Lung (tissue), 12 donors: ENCODE measurements around the gene CCNL2. TPM values are rescaled to one million over a fixed set of nuclear protein-coding genes. Genes with fewer than 3 reads are reported as not detected.

Experiments
- ATAC-seq: fragments of 200-7000 bp; cut with Tn5 transposase; one replicate; pipeline ENCODE4 v1.9.1; 2020; ENCODE audit warnings: moderate number of reproducible peaks; ENCODE audit not compliant: insufficient read depth, low FRiP score
- DNase-seq, 3 donors: peaks; one replicate each; pipeline ENCODE4 v3.0.0-alpha.2; 2013 to 2017
- H3K27ac ChIP-seq, 2 donors: one replicate each; pipeline ENCODE4 v1.5.1; 2013; ENCODE audit warnings: mild to moderate bottlenecking in 2 of 2, moderate library complexity in 2 of 2, control low read depth in 1 of 2, inconsistent platforms in 1 of 2, low read depth in 1 of 2, low read length in 1 of 2
- H3K27me3 ChIP-seq, 3 donors: one replicate each; pipeline ENCODE4 v1.5.1; 2013; ENCODE audit warnings: low read length in 2 of 3; ENCODE audit not compliant: control insufficient read depth in 3 of 3, insufficient read depth in 3 of 3
- H3K36me3 ChIP-seq, 4 donors: one replicate each; pipeline ENCODE4 v1.5.1; 2013; ENCODE audit warnings: low read length in 4 of 4, mild to moderate bottlenecking in 1 of 4, moderate library complexity in 1 of 4; ENCODE audit not compliant: control insufficient read depth in 4 of 4, insufficient read depth in 4 of 4
- H3K4me1 ChIP-seq, 5 donors: one replicate each; pipeline ENCODE4 v1.5.1; 2013; ENCODE audit warnings: low read length in 5 of 5, mild to moderate bottlenecking in 2 of 5, moderate library complexity in 1 of 5; ENCODE audit not compliant: control insufficient read depth in 5 of 5, insufficient read depth in 5 of 5
- H3K4me3 ChIP-seq: one replicate; pipeline ENCODE4 v1.5.1; 2013; ENCODE audit warnings: mild to moderate bottlenecking, control low read depth, moderate library complexity
- H3K9ac ChIP-seq, 2 donors: one replicate each; pipeline ENCODE4 v1.5.1; 2013; ENCODE audit warnings: low read length in 2 of 2, control low read depth in 1 of 2; ENCODE audit not compliant: insufficient read depth in 1 of 2
- H3K9me3 ChIP-seq, 4 donors: one replicate each; pipeline ENCODE4 v1.5.1; 2013; ENCODE audit warnings: low read length in 3 of 4, mild to moderate bottlenecking in 1 of 4, moderate library complexity in 1 of 4; ENCODE audit not compliant: control insufficient read depth in 4 of 4, insufficient read depth in 3 of 4
- WGBS, 2 donors: extraction: QIAGEN DNeasy Blood & Tissue Kit; methylation state at CpG; one replicate each; pipeline ENCODE4 v1.1.7; 2013; 5-methylcytosine and 5-hydroxymethylcytosine counted together
- polyA plus RNA-seq, 2 donors: library from polyadenylated mRNA; stranded (reverse); fragments of 200-250 nt; gene quantifications; one replicate each; pipeline ENCODE4 v1.2.1, GENCODE V29; 2013
- total RNA-seq, 2 donors: library from RNA; depleted of rRNA in 1 of 2; stranded (reverse); fragments of >200 nt in 1 of 2; gene quantifications; one replicate each; pipeline ENCODE4 v1.2.1, GENCODE V29; 2014 to 2021
- TF ChIP-seq, protein P1 (sequence below): IDR thresholded peaks from 2 replicates; pipeline ENCODE4 v1.5.1; 2012; ENCODE audit warnings: mild to moderate bottlenecking; ENCODE audit errors: control extremely low read depth, extremely low read depth
- donor health status: control.
- donor health status: control.
- donor health status: Bipolar disorder and iron deficiency.
- donor health status: healthy.
- donor health status: DM: yes; HTN: yes; CAD: no.

CCNL2 gene
- total and polyA plus RNA-seq, 4 donors, result 97.9 to 385 (median 193) TPM

DNA sequence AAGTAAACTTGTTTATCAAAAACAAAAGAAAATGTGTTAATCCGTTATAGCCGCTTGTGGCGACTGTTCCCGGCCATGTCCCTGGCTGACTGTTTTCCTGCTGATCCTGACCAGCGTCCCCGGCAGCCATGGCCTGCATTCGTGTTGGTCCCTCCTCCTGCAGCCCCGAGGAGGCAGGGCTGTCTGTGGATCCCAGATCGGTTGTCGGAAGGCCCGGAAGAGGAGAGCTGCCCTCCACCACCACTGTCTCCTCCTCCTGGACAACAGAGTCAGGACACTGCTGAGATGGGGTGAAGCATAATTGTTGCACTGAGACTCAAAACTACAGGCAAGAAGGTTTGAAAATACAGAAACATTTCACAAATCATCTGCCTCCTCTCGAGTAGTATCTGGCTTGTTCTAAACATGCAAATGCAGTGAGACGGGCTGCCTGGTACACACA lies 37.1 kb downstream of the CCNL2 start:
- TF ChIP-seq, protein P1, sequence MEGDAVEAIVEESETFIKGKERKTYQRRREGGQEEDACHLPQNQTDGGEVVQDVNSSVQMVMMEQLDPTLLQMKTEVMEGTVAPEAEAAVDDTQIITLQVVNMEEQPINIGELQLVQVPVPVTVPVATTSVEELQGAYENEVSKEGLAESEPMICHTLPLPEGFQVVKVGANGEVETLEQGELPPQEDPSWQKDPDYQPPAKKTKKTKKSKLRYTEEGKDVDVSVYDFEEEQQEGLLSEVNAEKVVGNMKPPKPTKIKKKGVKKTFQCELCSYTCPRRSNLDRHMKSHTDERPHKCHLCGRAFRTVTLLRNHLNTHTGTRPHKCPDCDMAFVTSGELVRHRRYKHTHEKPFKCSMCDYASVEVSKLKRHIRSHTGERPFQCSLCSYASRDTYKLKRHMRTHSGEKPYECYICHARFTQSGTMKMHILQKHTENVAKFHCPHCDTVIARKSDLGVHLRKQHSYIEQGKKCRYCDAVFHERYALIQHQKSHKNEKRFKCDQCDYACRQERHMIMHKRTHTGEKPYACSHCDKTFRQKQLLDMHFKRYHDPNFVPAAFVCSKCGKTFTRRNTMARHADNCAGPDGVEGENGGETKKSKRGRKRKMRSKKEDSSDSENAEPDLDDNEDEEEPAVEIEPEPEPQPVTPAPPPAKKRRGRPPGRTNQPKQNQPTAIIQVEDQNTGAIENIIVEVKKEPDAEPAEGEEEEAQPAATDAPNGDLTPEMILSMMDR, result no peak
- DNase-seq (peak; percentile 80 to 85 (median 81)), ATAC-seq (no peak)
- peak overlapping the region in 1 of 2 donors; percentile 19 for H3K9ac ChIP-seq
- WGBS, 2 donors, result 26 to 28% methylated on average over 13 of the region's 13 CpGs
- H3K36me3 ChIP-seq, result no peaks in the 10 kb centered on the region
- H3K9me3 ChIP-seq, result peaks cover 0 to 3% (median 0%) of the 10 kb centered on the region in 4 donors
- no peak overlapping the region for H3K4me3 ChIP-seq
- peak overlapping the region in 1 of 2 donors; percentile 61 for H3K27ac ChIP-seq
- peaks cover 0 to 36% (median 11%) of the 10 kb centered on the region in 5 donors for H3K4me1 ChIP-seq
- H3K27me3 ChIP-seq, result peaks cover 0 to 4% (median 0%) of the 10 kb centered on the region in 3 donors

DNA sequence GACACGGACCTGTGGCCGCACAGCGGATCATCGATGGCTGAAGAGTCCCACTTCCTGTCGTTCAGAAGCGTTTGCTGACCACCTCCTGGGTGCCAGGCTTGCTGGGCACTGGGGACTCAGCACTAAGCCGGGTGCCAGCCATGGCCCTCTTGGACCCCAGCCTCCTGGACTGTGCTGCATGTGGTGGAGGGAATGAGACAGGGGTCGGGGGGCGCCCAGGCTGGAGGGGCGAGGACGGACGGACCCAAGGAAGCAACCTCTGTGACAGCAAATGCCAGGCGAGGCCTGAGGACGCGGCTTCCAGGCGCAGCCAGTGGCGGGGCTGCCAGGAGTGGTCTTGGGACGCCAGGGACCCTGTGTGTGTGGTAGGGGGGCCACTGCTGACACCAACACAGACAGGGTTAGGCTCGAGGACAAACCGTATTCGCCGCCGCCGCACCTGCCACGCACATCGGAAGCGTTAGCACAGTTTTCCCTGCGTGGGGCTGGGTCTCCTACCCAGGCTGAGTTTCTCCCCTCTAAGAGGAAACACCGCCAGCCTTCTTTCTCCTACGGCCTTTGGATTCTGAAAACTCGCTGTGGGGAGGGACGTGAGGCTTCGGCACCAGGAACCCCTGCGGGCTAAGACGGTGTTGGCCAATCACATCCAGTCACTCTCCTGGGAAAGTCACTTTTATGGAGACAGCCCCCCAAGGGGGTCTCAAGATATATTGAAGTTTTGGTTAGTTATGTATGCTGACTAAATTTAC lies 37.7 kb downstream of the CCNL2 start:
- peaks cover 0 to 3% (median 0%) of the 10 kb centered on the region in 4 donors for H3K9me3 ChIP-seq
- no peak for DNase-seq
- peak overlapping the region in 1 of 2 donors; percentile 44 for H3K27ac ChIP-seq
- no peak overlapping the region for H3K4me3 ChIP-seq
- H3K9ac ChIP-seq, result peak overlapping the region in 1 of 2 donors; percentile 19
- H3K36me3 ChIP-seq, result no peaks in the 10 kb centered on the region
- H3K27me3 ChIP-seq, result peaks cover 0 to 4% (median 0%) of the 10 kb centered on the region in 3 donors
- no peak for ATAC-seq
- peaks cover 0 to 39% (median 11%) of the 10 kb centered on the region in 5 donors for H3K4me1 ChIP-seq
- WGBS, 2 donors, result 68 to 72% methylated on average over 35 of the region's 35 CpGs
- TF ChIP-seq, protein P1, result no peak

DNA sequence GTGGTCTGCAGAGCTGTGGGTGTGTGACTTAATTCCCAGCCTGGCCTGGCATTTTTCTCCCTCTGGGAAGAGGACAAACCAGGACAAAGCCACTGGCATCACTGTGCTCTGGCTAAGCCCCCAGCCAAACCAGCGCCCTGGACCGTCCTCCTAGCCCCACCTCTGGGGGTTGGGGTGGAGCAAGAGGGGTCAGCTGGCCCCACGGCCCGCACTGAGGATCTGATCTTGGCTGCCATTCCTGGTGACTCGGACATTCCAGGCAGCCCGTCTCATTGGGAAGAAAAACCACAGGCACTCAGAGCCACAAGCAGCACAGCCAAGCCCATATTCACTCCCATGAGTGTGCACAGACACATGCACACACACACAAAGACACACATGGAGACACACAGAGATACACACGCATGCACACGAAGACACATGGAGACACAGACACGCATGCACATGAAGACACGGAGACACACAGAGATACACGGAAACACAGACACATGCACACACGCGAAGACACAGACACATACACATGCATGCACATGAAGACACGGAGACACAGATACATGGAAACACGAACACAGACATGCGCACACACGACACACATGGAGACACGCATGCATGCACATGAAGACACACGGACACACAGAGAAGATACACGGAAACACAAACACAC lies 38.5 kb downstream of the CCNL2 start:
- Histone ChIP-seq H3K27me3 (peaks cover 0 to 4% (median 0%) of the 10 kb centered on the region in 3 donors), H3K4me1 (peaks cover 0 to 39% (median 11%) of the 10 kb centered on the region in 5 donors), H3K27ac (peak overlapping the region in 1 of 2 donors; percentile 44), H3K9me3 (peaks cover 0 to 3% (median 0%) of the 10 kb centered on the region in 4 donors), H3K9ac (no peak overlapping the region), H3K36me3 (no peaks in the 10 kb centered on the region), H3K4me3 (no peak overlapping the region)
- peak; percentile 44 for ATAC-seq
- DNase-seq, result peak in 2 of 3 donors; percentile 31 to 46
- TF ChIP-seq, protein P1, result no peak
- WGBS, 2 donors, result 69 to 76% methylated on average over 20 of the region's 20 CpGs
